ENCODE measurements around the gene SMPX. TPM values are rescaled to one million over a fixed set of nuclear protein-coding genes. Genes with fewer than 3 reads are reported as not detected.

SMPX gene
- total and polyA plus RNA-seq, 9 of the 15 experiments (the other 6 are each of a cell fraction or from before 2014, with no cell fraction given) = not detected

DNA sequence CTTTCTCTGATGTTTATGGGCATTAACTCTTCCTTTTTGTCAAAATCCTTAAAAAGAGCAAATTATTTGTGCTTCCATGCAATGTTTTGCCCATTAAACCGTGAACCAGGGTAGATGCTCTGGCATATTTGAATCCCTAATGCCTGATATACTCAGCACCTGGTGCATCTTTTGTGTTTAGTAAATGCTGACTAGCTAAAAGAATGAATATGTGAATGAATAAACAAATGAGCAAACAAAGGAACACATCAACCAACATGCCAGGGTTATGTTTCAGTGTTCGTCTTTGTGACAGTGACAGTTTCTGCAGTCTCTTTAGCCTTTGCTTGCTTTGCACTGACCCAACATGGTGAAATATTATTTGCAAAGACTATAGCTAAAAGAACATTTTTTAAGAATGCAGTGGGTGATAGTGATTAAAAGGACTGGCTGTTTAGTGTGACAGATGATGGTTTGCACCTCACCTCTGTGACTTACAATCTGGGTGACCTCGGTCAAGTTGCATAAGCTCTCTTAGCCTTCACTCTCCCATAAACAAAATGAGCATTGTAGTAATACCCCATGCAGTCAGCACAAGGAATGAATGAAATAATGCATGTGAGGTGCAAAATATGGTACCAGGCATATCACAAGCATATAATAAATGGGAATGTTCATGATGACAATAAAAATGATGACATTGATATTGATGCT lies 29.5 kb downstream of the SMPX start (continued):
- TF ChIP-seq, protein P1, sequence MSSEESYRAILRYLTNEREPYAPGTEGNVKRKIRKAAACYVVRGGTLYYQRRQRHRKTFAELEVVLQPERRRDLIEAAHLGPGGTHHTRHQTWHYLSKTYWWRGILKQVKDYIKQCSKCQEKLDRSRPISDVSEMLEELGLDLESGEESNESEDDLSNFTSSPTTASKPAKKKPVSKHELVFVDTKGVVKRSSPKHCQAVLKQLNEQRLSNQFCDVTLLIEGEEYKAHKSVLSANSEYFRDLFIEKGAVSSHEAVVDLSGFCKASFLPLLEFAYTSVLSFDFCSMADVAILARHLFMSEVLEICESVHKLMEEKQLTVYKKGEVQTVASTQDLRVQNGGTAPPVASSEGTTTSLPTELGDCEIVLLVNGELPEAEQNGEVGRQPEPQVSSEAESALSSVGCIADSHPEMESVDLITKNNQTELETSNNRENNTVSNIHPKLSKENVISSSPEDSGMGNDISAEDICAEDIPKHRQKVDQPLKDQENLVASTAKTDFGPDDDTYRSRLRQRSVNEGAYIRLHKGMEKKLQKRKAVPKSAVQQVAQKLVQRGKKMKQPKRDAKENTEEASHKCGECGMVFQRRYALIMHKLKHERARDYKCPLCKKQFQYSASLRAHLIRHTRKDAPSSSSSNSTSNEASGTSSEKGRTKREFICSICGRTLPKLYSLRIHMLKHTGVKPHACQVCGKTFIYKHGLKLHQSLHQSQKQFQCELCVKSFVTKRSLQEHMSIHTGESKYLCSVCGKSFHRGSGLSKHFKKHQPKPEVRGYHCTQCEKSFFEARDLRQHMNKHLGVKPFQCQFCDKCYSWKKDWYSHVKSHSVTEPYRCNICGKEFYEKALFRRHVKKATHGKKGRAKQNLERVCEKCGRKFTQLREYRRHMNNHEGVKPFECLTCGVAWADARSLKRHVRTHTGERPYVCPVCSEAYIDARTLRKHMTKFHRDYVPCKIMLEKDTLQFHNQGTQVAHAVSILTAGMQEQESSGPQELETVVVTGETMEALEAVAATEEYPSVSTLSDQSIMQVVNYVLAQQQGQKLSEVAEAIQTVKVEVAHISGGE (CRISPR knock-in tag; IDR thresholded peaks at IDR 0.05) = no peak
- no peak for TF ChIP-seq NFRKB (IDR thresholded peaks at IDR 0.05; ENCODE audit: low read depth)

DNA sequence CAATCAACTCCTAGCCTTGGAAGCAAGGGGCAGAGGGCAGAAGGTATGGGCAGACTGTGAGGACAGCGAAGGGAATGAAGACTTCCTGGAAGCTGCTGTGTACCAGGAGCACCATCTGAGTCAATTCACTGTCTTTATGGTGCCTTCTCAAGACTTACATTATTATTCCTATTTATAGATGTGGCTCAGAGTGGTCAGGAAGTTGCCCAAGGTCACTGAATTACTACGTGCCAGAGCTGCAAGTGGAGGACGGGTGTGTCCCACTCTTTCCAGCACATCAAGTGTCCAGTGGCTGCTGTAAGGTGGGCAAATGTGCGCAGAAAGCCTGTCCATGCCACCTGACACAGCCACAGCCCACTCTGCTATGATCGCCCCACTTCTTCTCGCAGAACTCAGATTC lies 32.0 kb downstream of the SMPX start:
- H3K36me3 ChIP-seq (ENCODE audit: control insufficient read depth, insufficient read depth, low read length) = no peaks in the 10 kb centered on the region
- H2AFZ ChIP-seq (ENCODE audit: low read depth, low read length) = no peak overlapping the region
- FAIRE-seq (no peak), DNase-seq (ENCODE audit: extremely low read depth in 1 of 4, low spot score in 3 of 4) (no peak), ATAC-seq (no peak)
- ChIA-PET POLR2A (no interaction called here), CTCF (ENCODE audit: low intra/inter-chr PET ratio) (no interaction called here)
- no peaks in the 10 kb centered on the region for H4K20me1 ChIP-seq (replicated peaks; ENCODE audit: control insufficient read depth, insufficient read depth, low read length)
- no peak overlapping the region for H3K27ac ChIP-seq (ENCODE audit: extremely low read depth, low read depth, low read length)
- H3K9ac ChIP-seq (ENCODE audit: insufficient read depth in 1 of 2, low read depth in 2 of 2, low read length in 2 of 2) = no peak overlapping the region
- no peaks in the 10 kb centered on the region for H3K4me1 ChIP-seq (replicated peaks in 1 of 2; ENCODE audit: control insufficient read depth in 2 of 2, insufficient read depth in 2 of 2, low read length in 2 of 2)
- BruUV-seq (replicated peaks) = no TSS peak
- no peak overlapping the region for H3K4me3 ChIP-seq
- no peaks in the 10 kb centered on the region for H3K9me3 ChIP-seq (replicated peaks; ENCODE audit: control insufficient read depth, insufficient read depth, low read depth, low read length)
- in situ Hi-C loops (cut with MboI) (no loop called here), intact Hi-C loops (cut with micrococcal nuclease) (loop anchor here (5.0 kb wide), 1 partner anchor 1194 kb away; no protein-coding TSS in a partner anchor)
- no peaks in the 10 kb centered on the region for H3K79me2 ChIP-seq (ENCODE audit: control insufficient read depth, insufficient read depth, low read length)
- WGBS (ENCODE audit: insufficient coverage, low coverage, missing lambda C conversion rate) = 0% methylated on average over 6 of the region's 6 CpGs
- H3K9me1 ChIP-seq (ENCODE audit: control insufficient read depth, insufficient read depth, low read length) = no peaks in the 10 kb centered on the region
- no peak overlapping the region for H3K4me2 ChIP-seq (ENCODE audit: insufficient read depth, low read length)
- H3K27me3 ChIP-seq (ENCODE audit: control insufficient read depth in 2 of 2, insufficient read depth in 2 of 2, low read length in 2 of 2) = no peaks in the 10 kb centered on the region
- TF ChIP-seq SMC3 (conservative IDR thresholded peaks at IDR 0.05; ENCODE audit: insufficient read depth, low read depth, low read length) = no peak
- TF ChIP-seq NFIX (CRISPR knock-in tag; IDR thresholded peaks at IDR 0.05; ENCODE audit: low read depth) = no peak
- no peak for TF ChIP-seq SRSF9 (IDR thresholded peaks at IDR 0.05; ENCODE audit: borderline replicate concordance, low read depth, low read length)
- no peak for TF ChIP-seq NRF1 (conservative IDR thresholded peaks at IDR 0.05 in 1 of 2, IDR thresholded peaks at IDR 0.05 in 1 of 2)
- TF ChIP-seq, protein P2, sequence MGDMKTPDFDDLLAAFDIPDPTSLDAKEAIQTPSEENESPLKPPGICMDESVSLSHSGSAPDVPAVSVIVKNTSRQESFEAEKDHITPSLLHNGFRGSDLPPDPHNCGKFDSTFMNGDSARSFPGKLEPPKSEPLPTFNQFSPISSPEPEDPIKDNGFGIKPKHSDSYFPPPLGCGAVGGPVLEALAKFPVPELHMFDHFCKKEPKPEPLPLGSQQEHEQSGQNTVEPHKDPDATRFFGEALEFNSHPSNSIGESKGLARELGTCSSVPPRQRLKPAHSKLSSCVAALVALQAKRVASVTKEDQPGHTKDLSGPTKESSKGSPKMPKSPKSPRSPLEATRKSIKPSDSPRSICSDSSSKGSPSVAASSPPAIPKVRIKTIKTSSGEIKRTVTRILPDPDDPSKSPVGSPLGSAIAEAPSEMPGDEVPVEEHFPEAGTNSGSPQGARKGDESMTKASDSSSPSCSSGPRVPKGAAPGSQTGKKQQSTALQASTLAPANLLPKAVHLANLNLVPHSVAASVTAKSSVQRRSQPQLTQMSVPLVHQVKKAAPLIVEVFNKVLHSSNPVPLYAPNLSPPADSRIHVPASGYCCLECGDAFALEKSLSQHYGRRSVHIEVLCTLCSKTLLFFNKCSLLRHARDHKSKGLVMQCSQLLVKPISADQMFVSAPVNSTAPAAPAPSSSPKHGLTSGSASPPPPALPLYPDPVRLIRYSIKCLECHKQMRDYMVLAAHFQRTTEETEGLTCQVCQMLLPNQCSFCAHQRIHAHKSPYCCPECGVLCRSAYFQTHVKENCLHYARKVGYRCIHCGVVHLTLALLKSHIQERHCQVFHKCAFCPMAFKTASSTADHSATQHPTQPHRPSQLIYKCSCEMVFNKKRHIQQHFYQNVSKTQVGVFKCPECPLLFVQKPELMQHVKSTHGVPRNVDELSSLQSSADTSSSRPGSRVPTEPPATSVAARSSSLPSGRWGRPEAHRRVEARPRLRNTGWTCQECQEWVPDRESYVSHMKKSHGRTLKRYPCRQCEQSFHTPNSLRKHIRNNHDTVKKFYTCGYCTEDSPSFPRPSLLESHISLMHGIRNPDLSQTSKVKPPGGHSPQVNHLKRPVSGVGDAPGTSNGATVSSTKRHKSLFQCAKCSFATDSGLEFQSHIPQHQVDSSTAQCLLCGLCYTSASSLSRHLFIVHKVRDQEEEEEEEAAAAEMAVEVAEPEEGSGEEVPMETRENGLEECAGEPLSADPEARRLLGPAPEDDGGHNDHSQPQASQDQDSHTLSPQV (IDR thresholded peaks at IDR 0.05) = no peak
- TF ChIP-seq, protein P3, sequence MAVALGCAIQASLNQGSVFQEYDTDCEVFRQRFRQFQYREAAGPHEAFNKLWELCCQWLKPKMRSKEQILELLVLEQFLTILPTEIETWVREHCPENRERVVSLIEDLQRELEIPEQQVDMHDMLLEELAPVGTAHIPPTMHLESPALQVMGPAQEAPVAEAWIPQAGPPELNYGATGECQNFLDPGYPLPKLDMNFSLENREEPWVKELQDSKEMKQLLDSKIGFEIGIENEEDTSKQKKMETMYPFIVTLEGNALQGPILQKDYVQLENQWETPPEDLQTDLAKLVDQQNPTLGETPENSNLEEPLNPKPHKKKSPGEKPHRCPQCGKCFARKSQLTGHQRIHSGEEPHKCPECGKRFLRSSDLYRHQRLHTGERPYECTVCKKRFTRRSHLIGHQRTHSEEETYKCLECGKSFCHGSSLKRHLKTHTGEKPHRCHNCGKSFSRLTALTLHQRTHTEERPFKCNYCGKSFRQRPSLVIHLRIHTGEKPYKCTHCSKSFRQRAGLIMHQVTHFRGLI (CRISPR knock-in tag; IDR thresholded peaks at IDR 0.05) = no peak
- no peak for TF ChIP-seq NR2F6 (CRISPR knock-in tag; IDR thresholded peaks at IDR 0.05)

All from K562 (cell line).